ENCODE results near the gene DYNC2H1. TPM values are rescaled to one million over a fixed set of nuclear protein-coding genes. Genes with fewer than 3 reads are reported as not detected.
"Not testable (repeated sequence)": the region's sequence is repeated elsewhere in the genome, so short reads cannot be mapped to it uniquely, and the experiment has no call there.

The DYNC2H1 gene
- total RNA-seq, 2 donors from 2014 or later = 2.1 to 2.8 TPM

- no peak overlapping the region for H3K9ac ChIP-seq (ENCODE audit: low read depth in 2 of 2, low read length in 2 of 2)
- no peak overlapping the region for H3K4me3 ChIP-seq
- DNase-seq = no peak
- no peak for TF ChIP-seq CTCF (IDR thresholded peaks at IDR 0.05)
- no peaks in the 10 kb centered on the region for H3K27me3 ChIP-seq
- H3K27ac ChIP-seq = no peak overlapping the region
- intact Hi-C loops (cut with DNase I) = no loop called here
- no peaks in the 10 kb centered on the region for H3K9me3 ChIP-seq
- H3K36me3 ChIP-seq = no peaks in the 10 kb centered on the region
- H3K4me1 ChIP-seq = no peaks in the 10 kb centered on the region
These were observed 16.2 kb downstream of the DYNC2H1 start for GRCh38 chr11:103125462-103125861.

DNA sequence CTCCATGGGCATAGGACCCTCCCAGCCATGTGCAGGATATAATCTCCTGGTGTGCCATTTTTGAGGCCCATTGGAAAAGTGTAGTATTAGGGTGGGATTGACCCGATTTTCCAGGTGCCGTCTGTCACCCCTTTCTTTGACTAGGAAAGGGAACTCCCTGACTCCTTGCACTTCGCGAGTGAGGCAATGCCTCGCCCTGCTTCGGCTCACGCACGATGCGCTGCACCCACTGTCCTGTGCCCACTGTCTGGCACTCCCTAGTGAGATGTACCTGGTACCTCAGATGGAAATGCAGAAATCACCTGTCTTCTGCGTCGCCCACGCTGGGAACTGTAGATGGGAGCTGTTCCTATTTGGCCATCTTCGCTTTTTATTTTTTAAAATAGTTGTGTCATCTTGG, 32.8 kb downstream of the DYNC2H1 start:
- H3K27me3 ChIP-seq; H3K9ac ChIP-seq (ENCODE audit: low read depth in 2 of 2, low read length in 2 of 2); H3K36me3 ChIP-seq; H3K27ac ChIP-seq; H3K9me3 ChIP-seq; intact Hi-C loops (cut with DNase I); H3K4me3 ChIP-seq; H3K4me1 ChIP-seq; DNase-seq: not testable (repeated sequence)

DNA sequence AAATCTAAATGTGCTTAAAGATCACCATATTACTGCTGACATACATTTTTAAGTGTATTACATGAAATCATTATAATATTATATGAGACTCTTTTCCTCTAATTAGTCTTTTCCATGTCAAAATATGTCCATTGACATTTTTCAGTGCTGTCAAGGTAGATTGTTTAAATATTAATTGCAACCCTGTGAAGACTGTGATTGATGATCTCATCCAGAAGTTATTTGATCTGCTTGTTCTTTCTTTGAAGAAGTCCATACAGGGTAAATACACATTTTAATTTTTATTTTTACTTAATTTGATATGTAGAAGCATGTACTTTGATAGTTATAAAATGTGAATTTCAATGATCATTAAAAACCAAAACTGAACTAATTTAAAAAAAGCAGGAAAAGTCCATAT, 38.4 kb downstream of the DYNC2H1 start:
- Histone ChIP-seq H3K27me3 (no peaks in the 10 kb centered on the region), H3K9me3 (no peaks in the 10 kb centered on the region), H3K4me1 (no peaks in the 10 kb centered on the region), H3K36me3 (no peaks in the 10 kb centered on the region), H3K9ac (ENCODE audit: low read depth in 2 of 2, low read length in 2 of 2) (no peak overlapping the region), H3K4me3 (no peak overlapping the region), H3K27ac (no peak overlapping the region)
- intact Hi-C loops (cut with DNase I) = no loop called here
- no peak for DNase-seq
- TF ChIP-seq CTCF (IDR thresholded peaks at IDR 0.05) = no peak

- Histone ChIP-seq H3K4me1 (no peaks in the 10 kb centered on the region), H3K36me3 (no peaks in the 10 kb centered on the region), H3K4me3 (no peak overlapping the region), H3K9ac (ENCODE audit: low read depth in 2 of 2, low read length in 2 of 2) (no peak overlapping the region), H3K27ac (no peak overlapping the region), H3K9me3 (no peaks in the 10 kb centered on the region), H3K27me3 (no peaks in the 10 kb centered on the region)
- no peak for TF ChIP-seq CTCF (IDR thresholded peaks at IDR 0.05)
- DNase-seq = no peak
- intact Hi-C loops (cut with DNase I) = no loop called here
These were observed 48.3 kb downstream of the DYNC2H1 start for GRCh38 chr11:103157542-103157941.

- no peak overlapping the region for H3K27ac ChIP-seq
These were observed 55.0 kb downstream of the DYNC2H1 start for GRCh38 chr11:103164093-103164796.

More at GRCh38 chr11:103164093-103164796, 55.0 kb downstream of the DYNC2H1 start:
- Histone ChIP-seq H3K9me3 (no peaks in the 10 kb centered on the region), H3K27me3 (no peaks in the 10 kb centered on the region), H3K36me3 (no peaks in the 10 kb centered on the region), H3K4me1 (no peaks in the 10 kb centered on the region), H3K4me3 (no peak overlapping the region), H3K9ac (ENCODE audit: low read depth in 2 of 2, low read length in 2 of 2) (no peak overlapping the region)
- intact Hi-C loops (cut with DNase I) = no loop called here
- DNase-seq = no peak
- TF ChIP-seq CTCF (IDR thresholded peaks at IDR 0.05) = no peak
